ENCODE results near the gene SLC12A4.
"Not testable (repeated sequence)": the region's sequence is repeated elsewhere in the genome, so short reads cannot be mapped to it uniquely, and the experiment has no call there.

SLC12A4 gene

GRCh38 chr16:67987460-67988160 is 19.2 kb upstream of the SLC12A4 start:
- DNase-seq: no peak

GRCh38 chr16:67986949-67987348 is 18.5 kb upstream of the SLC12A4 start:
- DNase-seq: no peak

- no peak for DNase-seq
These were observed 13.7 kb upstream of the SLC12A4 start for GRCh38 chr16:67982011-67982696.

GRCh38 chr16:67979955-67980678 is 11.7 kb upstream of the SLC12A4 start, which contains the start of gene DPEP3:
TSS of gene DPEP3 (minus strand) at chr16:67980499. CDS start at chr16:67980380, 119 bp downstream.
- no peak for DNase-seq

DNA sequence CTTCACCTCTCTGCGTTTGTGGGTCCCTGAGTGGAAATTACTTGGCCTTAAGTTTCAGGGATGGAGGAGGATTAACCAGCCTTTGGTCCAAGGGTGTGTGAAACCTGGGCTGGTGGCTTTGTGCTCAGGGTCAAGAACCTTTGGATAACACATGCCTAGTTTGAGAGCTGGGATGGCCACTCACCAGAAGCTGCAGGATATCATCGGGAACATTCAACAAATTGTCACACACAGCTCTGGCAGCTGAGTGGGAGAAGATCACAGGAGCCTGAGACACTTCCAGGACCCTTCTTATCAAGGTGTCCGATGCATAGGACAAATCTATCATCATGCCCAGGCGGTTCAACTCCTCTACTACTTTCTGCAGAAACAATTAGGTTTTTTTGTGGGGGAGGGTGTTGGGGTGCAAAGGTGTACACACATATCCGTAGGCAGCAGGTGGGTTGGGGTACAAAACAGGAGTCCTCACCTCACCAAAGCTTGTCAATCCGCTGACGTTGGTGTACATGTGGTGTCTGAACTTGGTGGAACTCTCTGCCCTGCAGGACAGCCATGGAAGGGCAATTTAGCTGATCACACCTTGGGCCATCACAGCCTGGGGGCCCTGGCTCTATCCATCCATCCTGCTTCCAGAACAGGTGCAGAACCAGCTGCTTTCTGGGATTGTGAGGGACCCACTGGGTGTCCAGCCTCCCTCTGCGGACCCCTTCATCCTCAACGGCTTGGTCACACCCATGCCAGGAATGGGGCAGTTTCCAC is 9.2 kb upstream of the SLC12A4 start:
- no peak for DNase-seq

- peak; percentile 55 for DNase-seq
These were observed 8.6 kb upstream of the SLC12A4 start for GRCh38 chr16:67977005-67977404.

DNA sequence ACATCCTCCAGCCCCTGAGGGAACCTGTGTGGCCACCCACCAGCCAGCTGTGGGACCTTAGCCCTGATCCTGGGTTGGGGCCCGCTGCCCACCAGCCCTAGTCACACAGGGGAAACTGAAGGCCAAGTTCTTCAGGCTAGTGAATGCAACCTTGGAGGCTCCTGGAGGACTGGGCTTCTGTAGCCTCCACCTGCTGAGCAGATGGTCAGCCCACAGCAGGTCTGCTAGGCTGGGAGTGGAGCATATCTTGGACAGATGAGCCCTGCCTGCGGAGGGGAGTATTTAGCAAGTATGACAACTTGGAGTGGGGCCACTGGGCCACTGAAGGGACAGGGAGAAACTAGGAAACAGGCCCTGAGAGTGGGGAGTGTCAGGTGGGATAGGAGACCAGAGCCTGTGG is 7.8 kb upstream of the SLC12A4 start:
- no peak for DNase-seq

- peak; percentile 63 for DNase-seq
These were observed 7.1 kb upstream of the SLC12A4 start for GRCh38 chr16:67975321-67976105.

DNA sequence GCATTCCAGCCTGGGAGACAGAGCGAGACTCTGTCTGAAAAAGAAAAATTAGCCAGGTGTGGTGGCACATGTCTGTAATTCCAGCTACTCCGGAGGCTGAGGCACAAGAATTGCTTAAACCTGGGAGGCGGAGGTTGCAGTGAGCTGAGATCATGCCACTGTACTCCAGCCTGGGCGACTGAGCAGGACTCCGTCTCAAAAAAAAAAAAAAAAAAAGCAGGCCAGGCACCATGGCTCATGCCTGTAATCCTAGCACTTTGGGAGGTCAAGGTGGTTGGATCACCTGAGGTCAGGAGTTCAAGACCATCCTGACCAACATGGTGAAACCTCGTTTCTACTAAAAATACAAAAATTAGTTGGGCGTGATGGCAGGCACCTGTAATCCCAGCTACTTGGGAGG is 3.8 kb upstream of the SLC12A4 start:
- DNase-seq: not testable (repeated sequence)

DNA sequence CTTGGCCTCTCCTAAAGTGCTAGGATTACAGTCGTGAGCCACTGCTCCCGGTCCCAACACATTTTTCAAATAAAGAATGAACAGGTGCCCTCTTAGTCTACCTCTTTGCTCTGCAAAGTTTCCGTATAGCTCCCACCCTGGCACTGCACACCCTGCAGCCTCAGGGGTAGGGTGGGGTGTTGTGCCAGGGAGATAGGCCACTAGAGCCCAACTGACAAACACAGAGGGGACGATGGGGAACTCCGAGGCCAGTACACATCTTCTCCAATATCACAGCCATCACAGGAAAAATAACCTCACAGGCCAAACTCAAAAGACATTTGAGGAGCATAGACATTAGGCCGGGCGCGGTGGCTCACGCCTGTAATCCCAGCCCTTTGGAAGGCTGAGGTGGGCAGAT is 2.7 kb upstream of the SLC12A4 start:
- no peak for DNase-seq

DNA sequence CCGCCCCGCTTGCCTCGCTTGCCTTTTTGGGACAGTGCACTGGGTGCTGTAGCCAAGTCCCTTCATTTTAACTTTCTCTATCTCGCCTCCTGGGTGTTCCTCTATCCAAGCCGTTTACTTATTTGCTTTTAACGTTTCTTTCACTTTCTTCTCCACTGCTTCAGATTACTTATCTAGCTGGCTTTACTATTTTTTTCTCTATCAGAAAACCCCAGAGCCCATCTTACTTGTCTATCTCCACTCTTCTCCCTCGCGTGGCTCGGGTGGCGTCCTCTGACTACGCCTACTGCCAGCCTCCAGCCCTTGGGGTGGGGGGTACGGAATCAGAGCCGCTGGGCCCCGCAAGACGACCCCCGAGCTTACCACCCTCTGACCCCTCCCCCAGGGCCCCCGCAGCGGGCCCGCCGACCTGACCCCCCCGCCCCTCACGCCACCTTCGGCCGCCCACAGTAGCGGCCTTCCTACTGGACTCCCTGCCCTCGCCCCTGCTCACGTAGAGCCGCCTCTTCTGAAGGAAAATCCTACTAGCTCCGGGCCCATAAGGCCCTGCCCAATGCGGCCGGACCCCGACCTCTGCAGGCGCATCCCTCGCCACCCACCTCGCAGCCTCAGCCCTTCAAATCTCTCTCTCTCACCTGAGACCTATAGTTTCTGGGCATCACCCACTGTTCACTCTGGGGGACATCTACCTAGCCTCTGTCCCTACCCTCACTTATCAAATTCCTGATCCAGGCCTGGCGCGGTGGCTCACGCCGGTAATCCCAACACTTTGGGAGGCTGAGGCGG is 1.0 kb upstream of the SLC12A4 start:
- DNase-seq: peak; percentile 44

DNA sequence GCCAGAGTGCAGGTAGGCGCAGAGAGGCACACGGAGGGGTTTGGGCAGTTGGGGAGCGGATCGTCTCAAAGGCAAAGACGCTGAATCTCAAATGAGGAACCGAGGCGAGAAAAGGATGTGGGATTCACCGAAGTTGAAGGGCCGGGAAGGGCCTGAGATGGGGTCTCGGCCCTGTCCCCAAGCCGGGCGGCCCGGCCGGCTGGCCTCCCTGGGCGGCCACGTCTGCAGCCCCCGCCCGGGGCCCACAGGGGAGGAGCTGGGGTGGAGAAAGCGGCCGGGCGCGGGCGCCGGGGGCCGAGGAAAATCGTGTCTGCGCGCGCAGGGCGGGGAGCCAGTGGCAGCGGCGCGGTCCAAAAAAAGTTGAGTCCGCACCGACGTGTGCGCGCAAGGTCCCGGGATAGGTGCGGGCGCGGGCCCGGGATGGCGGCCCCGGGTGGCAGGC is 458 bp downstream of the SLC12A4 start:
- DNase-seq: peak; percentile 56

DNA sequence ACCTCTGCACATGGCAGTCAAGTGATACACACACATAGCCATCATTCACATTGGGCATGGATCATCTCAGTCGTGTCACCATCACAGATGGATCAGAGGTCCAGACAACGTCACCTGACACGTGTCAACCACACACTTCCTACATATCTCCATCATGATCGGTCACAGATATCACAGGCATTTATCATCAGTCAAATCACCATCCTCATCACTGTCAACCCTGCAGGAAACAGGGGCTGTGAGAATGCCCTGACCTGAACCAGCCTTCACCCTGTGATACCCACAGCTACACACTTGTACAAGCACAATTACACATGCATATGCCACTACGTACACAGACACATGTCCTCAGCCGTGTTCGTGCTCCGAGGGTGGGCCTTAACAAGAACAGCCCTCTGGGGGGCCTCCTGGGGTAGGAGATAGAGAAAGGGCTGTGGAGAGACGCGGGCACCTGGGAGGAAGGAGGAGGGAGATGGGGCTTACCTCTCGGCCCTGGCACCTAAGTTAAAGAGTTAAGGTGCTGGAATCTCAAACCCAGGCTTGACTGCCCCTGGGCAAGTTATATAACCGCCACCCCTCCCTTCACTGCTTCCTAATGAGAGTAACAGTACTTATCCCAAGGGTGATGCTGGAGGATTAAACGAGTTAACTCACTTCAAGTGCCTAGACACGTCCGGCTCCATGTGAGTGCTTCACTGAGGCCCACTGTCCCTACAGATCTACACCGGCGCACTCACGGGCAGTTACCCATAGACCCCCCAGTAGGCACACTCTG is 1.1 kb downstream of the SLC12A4 start:
- DNase-seq: peak; percentile 2

GRCh38 chr16:67966549-67967182 is 1.8 kb downstream of the SLC12A4 start:
- DNase-seq: peak; percentile 5

DNA sequence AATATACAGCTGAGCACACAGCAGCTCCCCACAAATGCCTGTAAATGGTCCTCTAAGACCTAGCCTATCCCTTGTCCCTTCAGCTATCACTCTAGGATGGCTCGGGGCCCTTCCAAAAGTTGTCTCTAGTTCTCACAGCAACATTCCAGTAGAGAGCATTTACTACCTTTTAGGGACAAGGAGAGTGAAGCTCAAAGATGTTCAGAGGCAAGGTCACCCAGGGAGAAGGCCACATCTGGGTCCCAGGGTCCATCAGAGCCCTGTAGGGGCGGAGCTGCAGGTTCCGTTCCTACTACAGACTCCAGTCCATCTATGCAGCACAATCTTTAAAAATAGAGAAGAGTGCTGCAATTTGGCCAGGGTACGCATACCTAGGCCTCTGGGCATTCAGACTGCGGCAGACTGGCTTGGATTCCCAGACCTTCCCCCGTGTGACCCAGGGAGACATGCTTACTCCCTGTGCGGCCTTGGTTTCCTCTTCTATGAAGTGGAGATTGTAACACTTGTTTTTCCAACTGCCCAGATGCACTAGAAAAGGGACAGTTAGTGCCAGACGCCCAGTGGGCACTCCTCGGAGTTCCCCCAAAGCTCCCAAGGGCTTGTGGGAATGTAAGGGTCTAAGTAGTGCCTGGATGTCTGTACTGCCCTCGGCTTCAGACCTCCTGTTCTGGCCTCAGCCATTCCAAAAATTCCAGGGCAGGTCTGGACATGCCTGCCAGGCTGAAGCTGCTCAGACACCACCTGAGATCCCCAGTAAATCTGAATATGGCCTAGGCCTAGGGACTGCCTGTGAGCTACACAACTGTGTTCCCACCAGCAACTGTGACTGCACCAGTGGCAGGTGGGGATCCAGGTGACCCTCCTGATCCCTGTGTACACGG is 2.5 kb downstream of the SLC12A4 start:
- DNase-seq: no peak

- DNase-seq: peak; percentile 87
These were observed 3.8 kb downstream of the SLC12A4 start for GRCh38 chr16:67964477-67965131.

GRCh38 chr16:67963662-67964321 is 4.6 kb downstream of the SLC12A4 start:
- DNase-seq: peak; percentile 40

DNA sequence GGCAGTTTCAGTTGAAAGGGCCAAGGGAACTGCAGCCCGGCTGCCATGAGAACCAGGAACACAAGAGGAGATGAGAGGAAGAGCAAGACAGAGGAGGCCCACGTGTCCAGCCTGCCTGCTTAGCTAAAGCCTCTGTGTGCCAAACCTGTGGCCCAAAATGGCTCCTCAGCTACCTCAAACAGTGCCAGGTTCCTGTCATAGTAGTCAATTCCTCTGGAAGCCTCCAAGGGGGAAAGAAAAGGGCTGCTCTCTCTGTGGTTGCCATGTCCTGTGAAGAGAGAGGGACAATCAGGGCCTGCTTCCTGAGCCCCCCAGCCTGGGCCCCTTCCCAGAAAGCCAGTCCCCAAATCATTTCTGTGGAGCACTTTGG is 5.2 kb downstream of the SLC12A4 start:
- DNase-seq: peak; percentile 21
